CD4-positive, alpha-beta T cell treated with Interleukin-15 for 4 hours (primary cell): ENCODE results near the gene TCERG1L.
"Not testable (repeated sequence)": the region's sequence is repeated elsewhere in the genome, so short reads cannot be mapped to it uniquely, and the experiment has no call there.

Experiments used
- DNase-seq: peaks from one replicate; pipeline ENCODE4 v3.0.0-alpha.2; 2020; ENCODE audit warnings: low spot score

TCERG1L gene, protein sequence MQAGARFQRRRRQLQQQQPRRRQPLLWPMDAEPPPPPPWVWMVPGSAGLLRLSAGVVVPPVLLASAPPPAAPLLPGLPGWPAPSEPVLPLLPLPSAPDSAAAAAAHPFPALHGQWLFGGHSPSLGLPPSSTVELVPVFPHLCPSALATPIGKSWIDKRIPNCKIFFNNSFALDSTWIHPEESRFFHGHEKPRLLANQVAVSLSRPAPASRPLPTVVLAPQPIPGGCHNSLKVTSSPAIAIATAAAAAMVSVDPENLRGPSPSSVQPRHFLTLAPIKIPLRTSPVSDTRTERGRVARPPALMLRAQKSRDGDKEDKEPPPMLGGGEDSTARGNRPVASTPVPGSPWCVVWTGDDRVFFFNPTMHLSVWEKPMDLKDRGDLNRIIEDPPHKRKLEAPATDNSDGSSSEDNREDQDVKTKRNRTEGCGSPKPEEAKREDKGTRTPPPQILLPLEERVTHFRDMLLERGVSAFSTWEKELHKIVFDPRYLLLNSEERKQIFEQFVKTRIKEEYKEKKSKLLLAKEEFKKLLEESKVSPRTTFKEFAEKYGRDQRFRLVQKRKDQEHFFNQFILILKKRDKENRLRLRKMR

DNA sequence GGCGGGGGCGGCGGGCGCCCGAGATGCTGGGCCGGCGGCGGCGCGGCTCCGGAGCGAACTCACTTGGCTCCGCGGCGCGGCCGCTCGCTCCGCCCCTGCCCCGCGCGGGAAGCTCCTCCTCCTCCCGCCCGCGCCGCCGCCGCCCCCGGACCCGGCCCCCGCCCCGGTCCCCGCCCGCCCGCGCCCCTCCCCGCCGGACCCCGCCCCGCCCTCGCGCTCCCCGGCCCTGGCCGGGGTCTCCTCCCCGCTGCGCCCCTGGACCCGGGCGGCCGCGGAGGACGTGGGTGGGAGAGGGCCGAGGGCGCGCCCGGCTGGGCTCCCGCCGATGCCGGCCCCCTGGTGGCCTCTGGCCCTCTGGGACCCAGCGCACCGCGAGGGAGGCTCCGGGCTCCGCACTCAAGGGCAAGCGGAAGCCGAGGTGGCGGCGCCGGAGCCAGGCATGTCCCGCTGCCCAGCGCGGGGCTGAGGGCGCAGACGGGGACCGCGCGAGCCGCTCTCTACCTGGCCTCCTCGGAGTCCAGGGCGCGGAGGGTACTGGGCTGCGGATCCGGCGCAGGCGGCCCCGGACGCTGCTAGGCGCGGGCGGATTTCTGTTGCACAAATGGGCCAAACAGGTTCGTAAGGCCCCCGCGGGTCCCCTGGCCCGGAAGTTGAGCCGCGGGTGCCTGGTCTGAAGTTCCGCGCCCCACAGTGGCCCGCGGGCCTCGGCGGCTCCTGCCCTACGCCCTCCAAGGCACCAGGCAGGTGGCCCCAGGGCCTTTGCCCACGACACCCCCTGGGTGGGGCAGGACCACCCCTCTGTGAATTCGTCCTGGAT lies at the start of gene TCERG1L:
Gene TCERG1L (minus strand): TSS at position 61 of the 817 bp plus-strand sequence. CDS start 86 bp downstream, outside the sequence.
- peak; percentile 2 for DNase-seq

DNA sequence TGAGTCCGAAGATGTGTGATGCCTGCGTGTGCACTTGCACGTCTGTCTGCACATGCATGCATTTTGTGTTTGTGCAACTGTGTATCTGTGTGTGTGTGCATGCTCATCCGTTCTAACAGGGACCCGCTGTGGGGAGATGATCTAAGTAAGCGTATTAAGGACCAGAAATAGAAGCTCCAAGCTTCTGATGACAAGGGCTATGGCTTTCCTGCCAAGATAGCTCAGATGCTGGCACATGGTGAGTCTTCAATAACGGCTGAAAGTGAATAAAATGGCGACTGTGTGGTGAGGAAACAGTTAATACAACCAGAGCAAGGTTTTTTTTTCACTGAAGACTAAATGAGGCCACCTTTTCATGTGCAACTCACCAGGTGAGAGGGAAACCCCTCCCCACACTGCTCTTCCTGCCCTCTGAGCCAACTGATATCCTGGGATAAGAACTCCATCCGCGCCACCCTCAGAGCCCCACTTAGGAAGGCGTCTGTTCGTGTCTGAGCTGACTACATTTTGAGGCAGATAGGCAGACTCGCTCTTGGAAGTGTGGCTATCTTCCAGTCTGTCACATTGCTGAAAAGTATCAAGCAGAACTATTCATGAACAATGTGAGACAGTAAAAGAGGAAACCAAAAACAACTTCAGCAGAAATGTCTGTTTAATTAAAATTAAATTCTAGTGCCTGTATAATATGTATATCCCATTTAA lies 47.4 kb upstream of the TCERG1L start:
- DNase-seq, result no peak

DNA sequence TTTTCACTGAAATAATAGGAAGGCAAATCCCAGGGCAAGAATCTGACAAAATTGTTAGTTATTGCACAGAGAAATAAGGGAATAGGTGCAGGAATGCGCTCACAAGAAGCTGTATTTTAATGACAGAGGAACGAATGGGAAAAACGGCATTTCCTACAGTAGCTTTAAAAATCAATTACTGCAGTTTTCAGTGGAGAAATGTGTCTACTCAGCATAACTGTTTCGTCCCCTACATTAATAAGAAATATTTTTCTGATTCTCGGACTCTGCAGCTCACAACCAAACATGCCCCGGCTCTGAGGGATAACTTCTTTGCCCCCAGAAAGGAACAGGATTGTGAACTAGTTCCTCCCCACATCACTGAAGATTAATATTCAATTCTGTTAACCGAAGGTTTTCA lies 44.9 kb upstream of the TCERG1L start:
- no peak for DNase-seq

DNA sequence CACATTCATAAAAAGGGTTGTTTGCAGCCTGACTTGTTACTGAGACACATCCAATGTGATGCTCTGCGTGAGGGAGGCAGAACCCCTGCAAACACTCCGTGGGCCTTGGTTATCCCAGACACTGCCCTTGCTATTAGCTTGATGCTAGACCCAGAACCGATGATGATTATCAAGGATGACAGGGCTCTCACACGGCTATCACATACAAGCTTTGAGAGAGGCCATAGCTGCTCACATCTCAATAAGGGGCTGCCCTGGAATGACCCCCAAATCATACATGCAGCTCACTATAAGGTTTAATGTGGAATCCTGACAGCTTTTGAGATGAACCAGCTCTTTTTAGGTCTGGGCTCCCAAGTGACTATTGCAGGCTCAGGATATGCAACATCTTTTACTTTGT lies 44.4 kb upstream of the TCERG1L start:
- no peak for DNase-seq

DNA sequence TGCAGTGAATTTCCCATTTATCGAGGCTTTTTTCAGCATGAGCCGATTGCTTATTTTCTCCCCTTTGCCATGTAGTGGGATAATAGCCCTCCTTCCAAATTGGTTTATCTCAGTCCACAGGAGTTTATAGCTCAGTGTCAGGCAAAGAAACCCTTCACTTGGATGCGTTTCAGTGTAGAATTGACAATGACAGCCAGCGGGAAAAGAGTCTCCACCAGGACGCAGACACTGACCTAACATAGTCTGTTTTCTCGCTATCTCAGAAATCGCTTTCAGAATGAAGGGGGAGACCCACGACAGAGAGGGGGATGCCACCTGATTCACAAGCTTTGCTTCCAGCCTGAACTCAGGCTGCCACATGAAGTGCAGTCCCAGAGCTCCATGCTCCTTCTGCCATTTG lies 43.5 kb upstream of the TCERG1L start:
- DNase-seq, result no peak

DNA sequence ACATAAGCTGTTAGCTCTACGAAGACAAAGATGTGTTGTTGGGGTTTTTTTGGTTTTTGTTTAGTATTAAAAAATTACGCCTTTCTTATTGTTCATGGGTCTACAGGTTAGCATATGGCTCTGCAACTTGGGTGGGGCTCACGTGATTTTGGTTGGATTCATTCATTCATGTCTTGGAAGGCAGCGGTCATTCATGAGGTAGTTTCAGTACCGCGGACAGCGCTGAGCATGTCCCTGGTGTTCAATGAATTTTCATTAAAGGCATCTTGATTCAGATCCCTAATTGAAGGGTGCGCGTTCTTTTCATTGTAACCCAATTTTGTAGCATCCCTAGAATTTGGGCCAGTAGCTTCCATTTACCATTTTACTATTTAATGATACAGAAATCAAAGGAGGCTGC lies 42.9 kb upstream of the TCERG1L start:
- no peak for DNase-seq

DNA sequence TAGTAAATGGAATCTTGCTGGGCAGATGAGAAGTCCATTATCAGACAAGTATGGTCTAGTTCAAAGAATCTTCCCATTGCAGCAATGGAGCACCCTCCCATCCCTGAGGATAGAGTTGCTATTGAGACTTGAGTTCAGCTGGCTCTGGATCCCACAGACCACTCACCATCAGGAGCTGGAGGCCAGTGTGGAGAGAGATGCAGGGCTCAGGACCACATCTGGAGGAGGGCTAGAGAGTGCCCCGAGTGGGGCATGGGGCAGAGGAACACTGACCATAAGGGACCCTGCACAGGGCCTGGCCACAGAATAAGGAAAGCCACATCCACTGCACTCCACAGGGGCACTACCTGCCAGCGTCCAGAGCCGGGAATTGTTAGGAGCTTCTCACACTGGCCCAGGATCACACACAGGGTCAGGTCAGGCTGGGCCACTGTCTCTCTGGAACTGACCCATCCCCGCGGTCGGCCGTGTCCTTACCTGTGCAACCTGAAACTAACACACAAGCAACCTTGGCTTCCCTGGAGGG lies 41.3 kb upstream of the TCERG1L start:
- no peak for DNase-seq

DNA sequence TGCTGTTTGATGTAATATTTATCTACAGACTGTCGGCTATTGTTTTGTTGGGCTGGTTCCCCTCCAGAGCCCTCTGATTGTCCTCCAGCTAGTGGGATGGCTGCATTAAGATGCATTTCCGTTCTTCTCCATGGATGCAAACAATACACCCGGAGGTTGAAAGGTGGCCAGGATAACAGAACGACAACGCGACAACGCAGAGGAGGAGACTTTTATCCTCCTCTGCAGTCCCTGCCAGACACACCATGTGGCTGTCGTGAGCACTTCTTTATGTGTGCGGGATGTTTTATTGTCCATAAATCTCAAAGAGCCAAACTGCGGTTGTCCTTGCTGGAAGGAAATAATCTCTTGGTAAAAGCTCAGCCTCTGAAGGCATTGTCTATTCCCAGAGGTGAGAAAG lies 39.1 kb upstream of the TCERG1L start:
- DNase-seq, result no peak

DNA sequence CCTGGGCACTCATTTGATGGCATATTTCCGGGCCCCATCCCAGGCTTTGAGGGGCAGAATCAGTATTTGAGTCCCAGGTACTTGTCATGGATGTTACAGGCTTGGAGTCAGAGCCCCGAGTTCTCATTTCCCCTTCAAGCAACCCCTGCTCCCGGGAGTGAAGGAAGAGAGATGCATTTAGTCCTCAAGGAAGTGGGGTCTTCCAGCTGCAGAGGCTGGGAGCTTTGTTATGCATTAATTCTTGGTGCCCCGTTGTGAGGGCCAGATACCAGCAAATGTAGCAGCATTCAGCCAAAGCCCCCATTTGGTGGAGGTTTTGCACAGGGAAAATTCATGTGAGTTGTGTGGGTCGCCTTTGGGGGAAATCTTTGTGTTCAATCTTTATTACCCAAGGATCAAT lies 38.7 kb upstream of the TCERG1L start:
- DNase-seq, result no peak

DNA sequence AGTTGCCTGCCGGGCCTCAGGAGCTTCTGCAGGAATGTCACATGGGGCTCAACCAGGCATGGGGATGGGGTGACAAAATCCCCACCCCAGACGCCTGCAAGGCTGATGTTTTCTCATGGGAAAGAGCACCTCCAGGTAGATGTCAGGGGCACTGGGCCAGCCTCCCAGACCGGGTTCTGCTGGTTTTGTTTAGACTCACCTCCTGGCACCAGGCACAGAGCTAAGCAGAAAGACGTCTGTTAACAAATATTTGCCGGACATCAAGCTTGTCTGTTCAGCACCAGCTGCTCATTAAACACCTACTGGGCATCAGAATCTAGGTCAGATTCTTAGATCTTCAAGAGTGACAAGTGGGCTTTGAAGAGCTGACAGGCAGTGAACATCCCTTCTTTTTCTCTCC lies 34.9 kb upstream of the TCERG1L start:
- DNase-seq, result no peak

DNA sequence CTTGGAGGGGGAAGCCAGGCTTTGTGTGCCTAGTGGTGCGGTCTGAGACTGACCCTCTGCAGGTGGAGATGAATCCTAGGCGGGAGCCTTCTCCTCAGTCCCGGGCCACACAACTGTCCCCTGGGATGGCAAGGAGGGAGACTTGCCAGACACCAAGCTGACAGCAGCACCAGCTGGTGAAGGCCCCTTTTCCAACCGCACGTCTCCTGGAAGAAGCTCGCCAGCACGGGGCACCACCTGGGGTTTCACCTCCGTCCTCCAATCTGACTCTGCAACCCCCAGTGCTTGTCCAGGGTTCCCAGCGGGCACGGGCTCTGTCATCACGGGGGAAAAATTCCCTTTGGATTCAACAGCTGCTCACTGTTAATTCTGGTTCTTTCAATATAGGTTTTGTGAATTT lies 34.2 kb upstream of the TCERG1L start:
- no peak for DNase-seq

DNA sequence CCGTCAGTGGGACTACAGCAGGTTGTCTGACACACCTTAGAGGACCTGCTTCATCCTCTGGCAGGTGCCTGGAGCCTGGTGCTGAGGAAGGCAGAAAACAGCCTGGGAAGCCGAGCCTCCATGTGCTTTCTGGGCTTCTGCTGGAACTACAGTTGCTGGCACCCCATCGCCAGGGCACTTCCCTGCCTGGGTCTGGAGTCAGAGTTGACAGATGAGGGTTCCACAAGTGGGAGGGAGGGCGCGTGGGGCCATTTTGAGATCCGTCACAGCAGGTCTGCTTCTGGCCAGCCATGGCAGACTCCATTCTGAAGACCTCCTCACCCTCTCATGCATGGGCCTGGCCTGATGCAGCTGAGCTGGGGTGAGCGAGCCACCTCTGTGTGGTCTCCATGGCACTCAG lies 33.2 kb upstream of the TCERG1L start:
- DNase-seq, result no peak

DNA sequence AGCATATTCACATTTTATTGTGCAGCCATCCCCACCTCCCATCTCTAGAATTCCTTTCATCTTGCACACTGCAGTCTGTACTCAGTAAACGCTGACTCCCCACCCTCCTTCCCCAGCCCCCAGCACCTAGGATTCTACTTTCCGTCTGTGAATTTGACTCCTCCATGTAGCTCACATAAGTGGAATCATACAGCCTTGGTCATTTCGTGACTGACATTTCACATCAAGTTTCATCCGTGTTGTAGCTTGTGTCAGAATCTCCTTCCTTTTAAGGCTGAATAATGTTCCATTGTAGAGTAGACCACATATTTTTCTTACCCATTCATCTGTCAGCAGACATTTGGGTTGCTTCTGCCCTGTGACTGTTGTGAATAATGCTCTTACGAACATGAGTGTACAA lies 26.2 kb upstream of the TCERG1L start:
- no peak for DNase-seq

DNA sequence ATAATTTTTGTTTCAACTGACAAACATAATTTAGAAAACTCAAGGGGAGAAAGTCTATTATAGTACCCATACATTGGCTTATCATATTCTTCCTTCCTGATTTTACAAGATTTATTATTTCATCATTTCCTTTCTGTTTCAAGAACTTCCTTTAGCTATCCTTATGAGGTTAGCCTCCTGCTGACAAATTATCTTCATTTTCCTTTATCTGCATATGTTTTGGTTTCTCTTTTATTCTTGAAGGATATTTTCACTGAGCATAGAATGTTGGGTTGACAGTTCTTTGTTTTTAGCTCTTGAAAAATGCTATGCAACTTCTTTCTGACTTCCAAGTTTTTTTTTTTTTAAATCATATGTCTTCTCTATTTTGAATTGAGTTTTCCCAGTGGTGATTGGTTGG lies 21.3 kb upstream of the TCERG1L start:
- no peak for DNase-seq

DNA sequence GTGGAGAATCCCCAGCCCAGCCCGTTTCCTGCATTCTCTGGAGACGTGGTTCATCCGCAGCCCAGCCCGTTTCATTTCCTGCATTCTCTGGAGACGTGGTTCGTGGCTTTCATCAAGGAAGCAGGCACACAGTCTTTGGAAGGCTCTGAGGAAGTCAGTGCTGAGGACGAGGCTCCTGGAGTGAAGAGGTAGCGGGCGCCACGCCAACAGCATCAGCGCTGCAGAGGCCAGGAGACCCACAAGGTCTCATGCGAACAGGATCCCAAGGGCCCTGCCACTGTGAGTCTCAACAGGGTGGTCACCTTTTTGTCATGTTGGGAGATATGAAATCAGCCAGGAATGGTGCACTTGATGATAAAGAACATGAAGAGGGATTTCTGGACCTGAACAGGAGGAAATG lies 12.4 kb upstream of the TCERG1L start:
- no peak for DNase-seq

DNA sequence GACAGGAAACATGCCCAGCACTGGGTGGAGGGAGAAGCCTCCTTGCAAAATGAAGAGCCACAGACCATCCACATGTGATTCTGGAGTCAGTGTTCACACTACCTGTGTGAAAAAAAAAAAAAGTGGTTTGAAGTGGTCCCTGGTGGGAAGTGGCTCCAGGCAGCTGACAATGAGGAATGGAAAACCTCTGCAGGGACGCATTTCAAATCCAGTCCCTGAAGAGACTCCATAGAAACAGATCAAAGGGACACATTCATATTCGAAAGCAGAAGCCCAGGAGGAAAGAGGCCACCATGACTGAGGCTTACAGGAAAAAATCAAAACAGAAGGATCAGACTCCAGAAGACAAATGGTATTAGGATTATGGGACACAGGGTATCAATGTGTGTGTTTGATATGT lies 11.5 kb upstream of the TCERG1L start:
- DNase-seq, result no peak

DNA sequence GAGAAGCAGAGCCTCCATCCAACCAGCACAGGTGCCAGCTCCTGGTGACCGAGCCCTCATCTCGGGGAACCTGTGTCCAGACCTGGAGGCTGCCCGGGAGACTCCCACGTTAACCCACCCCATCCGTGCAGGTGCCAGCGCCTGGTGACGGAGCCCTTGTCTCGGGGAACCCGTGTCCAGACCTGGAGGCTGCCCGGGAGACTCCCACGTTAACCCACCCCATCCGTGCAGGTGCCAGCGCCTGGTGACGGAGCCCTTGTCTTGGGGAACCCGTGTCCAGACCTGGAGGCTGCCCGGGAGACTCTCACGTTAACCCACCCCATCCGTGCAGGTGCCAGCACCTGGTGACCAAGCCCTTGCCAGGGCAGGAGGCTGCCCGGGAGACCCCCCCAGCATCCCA lies 11.1 kb upstream of the TCERG1L start:
- not testable (repeated sequence) for DNase-seq

DNA sequence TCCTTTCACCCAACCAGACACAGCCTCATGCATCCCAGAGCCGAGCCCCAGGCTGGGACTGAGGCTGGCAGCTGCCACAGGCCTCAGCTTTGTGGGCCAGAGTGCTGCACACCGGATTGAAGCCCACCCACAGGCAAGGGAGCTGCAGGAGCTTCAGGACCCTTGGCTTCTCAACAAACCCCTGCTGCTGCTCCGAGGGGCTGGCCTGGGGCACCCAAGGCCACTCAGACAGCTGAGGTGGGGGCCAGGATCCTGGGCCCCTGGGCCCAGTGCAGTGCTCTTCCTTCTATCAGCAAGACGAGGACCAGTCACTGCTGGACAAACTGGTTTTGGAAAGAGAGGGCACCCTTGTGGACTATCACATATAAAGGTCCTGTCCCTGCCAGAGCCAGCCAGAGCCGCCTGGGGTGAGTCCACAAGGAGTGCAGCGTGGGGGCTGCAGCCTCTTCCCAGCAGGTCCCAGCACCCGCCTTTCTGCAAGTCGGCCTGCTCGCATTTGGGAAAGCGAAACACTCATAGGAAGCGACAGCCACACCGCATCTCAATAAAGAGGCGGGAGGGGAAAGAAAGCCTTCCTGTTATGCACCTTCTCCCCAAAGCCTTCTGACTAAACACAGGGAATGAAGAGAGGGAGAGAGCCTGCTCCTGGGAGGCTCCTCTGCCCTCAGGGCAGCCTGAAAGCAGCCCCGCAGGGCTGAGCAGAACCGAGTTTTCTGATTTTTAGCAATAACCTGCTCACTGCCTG lies 9.5 kb upstream of the TCERG1L start:
- no peak for DNase-seq

DNA sequence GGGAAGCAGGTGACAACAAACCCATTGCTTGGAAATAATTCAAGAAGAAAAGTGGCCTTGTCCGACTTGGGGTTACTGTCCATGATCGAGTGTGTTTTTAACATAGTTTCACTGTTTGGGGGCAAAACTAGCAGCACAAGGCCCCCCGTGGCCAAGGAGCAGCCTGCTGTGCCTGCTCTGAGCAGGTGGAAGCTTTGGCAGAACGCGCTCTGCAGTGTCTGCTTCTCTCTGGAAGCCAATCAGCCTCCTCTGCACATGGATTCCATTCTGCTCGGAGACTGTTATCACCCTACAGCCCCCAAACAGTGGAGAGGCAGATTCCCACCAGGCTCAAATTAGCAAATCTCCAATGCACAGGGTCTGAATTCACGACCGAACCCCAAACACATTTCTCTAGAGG lies 7.3 kb upstream of the TCERG1L start:
- DNase-seq, result no peak

DNA sequence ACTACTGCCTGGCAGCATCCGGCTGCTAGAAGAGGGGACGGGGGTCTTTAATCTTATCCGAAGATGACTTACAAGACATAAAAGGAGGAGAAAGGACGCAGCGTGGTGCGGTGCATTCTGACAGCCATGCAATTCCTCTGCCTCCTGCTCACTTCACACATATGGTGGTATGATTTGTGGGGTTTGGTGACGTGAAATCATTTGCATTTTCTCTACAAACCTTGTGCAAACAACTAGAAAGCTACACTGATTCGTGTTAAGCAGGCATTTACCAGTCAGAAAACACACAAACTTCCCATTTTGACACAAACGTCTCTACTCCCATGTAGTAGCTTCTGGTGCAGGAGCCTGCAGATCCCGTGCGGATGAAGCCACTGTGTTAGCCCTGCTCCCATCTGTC lies 6.8 kb upstream of the TCERG1L start:
- DNase-seq, result no peak

DNA sequence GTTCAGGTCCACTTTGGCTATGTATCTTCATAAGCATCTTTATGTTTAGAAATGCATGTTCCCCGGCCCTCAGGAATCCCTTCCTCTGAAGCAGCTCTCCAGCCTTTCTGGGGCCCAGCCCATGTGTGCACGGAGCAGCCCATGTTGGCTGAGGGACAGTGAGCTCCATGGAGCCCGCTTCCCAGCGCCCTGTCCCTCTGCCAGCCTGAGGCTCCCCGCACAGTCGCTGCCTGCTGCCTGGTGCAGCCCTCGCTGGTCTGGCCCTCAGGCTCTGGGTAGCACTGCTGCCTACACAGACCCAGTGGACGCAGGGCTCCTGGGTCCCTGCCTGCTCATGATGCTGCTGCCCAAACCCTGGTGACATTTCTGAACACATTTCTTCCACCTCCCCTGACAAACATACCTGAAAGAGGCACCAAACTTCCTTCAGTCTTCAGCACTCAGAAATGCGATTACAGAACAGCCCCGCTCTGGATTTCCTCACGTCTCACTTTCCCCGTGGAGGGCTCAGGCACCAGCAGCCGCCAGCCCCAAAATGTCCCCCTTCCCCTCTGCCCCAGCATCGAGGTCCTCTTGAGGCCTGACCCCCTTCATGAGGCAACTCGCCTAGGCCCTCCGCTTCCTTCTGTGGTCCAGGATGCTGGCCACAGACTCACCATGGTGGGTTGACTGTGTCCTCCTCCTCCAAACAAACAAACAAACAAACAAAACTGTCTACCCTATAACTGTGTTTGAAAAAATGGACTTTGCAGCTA lies 5.0 kb upstream of the TCERG1L start:
- DNase-seq, result no peak
